ENCODE measurements around the gene MORF4L2.

GRCh38 chrX:103734125-103734760, 47.7 kb upstream of the MORF4L2 start:
- TF ChIP-seq POLR2A (IDR thresholded peaks at IDR 0.05; ENCODE audit: low read length) (no peak), GATA1 (IDR thresholded peaks at IDR 0.05; ENCODE audit: low read depth, low read length) (no peak)

All from erythroblast (primary cell).